HTR-8/SVneo (cell line): ENCODE results near the gene RGS7.
"Not testable (repeated sequence)": the region's sequence is repeated elsewhere in the genome, so short reads cannot be mapped to it uniquely, and the experiment has no call there.

Experiments used
- DNase-seq: peaks from one replicate; pipeline ENCODE4 v3.0.0; 2011; ENCODE audit warnings: low spot score, mixed read lengths; ENCODE audit not compliant: insufficient read length
- FAIRE-seq: peaks from 2 replicates; lab custom pipeline; 2011; peaks lifted over from hg19 to GRCh38; lab: Jason Lieb, UNC

Gene RGS7

GRCh38 chr1:241332987-241333386, 24.0 kb downstream of the RGS7 start:
- no peak for DNase-seq
- FAIRE-seq = no peak

GRCh38 chr1:241332037-241332409, 25.0 kb downstream of the RGS7 start:
- FAIRE-seq (no peak), DNase-seq (no peak)

GRCh38 chr1:241331328-241332036, 25.5 kb downstream of the RGS7 start:
- FAIRE-seq = no peak
- DNase-seq = no peak

GRCh38 chr1:241330619-241331327, 26.2 kb downstream of the RGS7 start:
- no peak for FAIRE-seq
- no peak for DNase-seq

- FAIRE-seq = no peak
- DNase-seq = no peak
Observed at GRCh38 chr1:241325456-241325855, 31.5 kb downstream of the RGS7 start.

DNA sequence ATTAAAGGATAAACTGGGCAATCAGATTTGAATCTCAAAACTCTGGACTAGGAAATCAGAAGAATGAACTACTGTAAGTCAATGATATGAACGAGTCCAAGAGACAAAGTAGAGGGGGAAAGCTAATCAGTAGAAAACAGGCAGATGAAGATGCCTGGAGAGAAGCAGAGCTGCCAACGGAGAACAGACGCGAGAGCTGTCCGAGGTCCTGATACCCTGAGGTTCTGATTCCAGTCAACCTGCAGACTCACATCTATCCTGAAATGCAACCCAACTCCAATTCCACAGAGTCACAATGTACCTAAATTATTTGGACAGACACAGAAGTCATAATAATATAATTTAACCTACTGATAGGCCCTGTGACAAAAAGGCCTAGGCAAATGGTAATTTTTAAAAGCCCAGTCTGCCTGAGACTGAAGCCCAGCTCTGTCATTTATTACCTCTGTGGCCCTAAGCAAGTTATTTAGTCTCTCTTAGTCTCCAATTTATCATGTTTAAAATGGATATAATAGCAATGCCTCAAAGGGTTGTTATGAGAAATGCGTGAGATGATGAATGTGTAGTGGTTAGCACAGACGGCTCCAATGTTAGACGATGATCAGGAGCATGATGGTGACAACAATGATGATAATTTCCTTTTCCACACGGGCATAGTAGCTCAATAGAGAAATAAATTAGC, 33.4 kb downstream of the RGS7 start:
- FAIRE-seq (no peak), DNase-seq (peak; percentile 27)

DNA sequence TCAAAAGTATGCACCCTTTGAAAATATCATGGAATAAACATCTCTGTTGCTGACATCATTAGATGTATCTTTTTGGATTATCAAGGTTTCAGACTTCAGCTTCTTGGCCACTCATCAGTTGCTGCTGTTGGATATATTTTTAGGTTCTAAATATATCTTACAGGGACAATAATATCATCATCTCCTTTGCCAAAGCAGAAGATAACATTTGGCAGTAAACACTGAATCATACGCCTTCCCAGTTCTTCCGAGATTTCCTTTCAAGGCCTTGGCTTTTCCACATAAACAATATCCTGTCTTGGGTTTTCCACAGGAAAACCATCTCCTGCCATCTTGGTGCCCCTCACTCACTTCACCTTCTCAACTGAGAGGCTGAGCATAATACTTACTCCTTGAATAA, 39.3 kb downstream of the RGS7 start:
- no peak for FAIRE-seq
- no peak for DNase-seq

GRCh38 chr1:241316372-241316771, 40.6 kb downstream of the RGS7 start:
- DNase-seq (no peak), FAIRE-seq (no peak)

DNA sequence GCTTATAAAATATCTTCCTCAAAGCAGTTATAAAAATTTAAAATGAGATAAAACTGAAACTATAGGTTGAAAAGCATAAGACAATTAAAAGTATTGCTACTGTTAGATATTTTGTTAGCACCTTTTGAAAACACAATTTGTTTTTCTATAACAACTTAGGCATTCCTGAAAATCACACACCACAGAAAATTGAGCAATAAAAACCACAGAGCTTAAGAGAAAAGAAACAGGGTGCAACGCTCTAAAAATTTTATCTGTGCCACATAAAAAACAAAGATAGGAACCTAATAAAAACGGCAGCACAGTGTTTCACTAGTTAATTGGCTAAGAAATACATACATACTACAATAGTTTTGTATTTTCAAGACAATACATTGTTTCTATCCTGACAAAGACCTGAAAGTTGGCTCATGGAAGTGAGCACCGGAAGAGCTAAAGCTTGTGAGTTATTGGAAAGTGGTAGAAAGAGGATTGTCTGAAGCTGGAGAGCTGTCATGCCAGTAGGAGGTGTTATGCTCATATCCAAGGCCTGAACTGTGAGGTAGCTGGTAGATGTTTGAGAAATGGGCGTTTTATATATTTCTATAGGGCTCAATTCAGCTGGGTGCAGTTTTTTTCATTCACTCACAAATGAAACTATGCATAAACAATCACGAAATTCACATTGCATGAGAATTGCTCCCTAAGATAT, 45.8 kb downstream of the RGS7 start:
- no peak for FAIRE-seq
- DNase-seq = no peak

DNA sequence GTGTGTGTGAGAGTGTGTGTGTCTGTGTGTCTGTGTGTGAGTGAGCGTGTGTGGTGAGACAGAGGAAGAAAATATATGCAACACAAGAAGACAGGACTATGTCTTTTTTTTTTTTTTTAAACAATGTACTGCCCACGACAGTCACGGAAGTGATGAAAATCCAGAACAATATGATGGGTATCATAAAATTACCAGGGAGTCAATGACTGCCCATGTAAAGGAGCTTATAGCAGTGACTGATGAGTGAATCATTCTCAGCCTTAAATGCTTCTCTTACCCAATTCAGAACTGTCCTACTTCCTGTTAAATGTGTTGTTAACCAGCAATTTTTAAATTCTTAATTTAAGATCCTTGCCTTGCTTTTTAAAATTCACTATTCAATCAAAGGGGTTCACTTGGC, 46.6 kb downstream of the RGS7 start:
- no peak for FAIRE-seq
- DNase-seq = peak; percentile 28

DNA sequence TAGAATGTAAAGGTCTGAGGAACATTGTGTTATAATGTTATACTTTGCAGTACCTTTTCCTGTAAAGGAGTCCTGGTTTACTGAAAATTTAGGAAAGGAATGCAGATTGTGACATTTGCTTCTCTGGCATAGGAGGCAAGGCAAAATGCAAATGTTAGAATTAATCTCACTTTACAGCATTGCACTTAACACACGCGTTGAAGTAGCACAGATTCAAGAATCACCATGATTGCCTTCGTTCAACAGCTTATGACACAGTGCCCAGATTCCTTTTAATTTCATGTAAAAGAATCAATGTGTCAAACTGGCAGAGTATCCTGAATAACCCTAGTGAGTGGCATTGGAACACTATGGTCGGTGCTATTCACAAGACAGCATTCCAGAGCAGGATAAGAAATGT, 47.4 kb downstream of the RGS7 start:
- FAIRE-seq (no peak), DNase-seq (no peak)

GRCh38 chr1:241308471-241308870, 48.5 kb downstream of the RGS7 start:
- FAIRE-seq (no peak), DNase-seq (no peak)

- no peak for FAIRE-seq
- no peak for DNase-seq
Observed at GRCh38 chr1:241308011-241308410, 49.0 kb downstream of the RGS7 start.

DNA sequence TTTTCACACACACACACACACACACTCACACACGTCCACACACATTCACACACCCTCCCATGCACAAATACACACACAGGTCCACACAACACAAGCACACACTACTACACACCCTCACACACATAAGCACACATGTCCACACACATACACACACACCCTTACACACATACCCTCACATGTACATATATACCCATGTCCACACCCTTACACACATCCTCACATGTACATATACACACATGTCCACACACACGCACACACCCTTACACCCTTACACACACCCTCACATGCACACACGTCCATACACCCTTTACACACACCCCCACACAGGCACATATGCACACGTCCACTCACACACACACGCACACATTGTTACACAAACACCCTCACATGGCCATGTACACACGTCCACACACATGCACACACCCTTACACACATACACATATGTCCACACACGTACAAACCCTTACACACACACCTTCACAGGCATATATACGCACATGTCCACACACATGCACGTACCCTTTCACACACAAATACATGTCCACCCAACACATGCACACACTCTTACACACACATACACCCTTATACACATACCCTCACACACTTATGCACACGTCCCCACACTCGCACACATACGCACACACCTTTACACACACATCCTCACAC, 50.7 kb downstream of the RGS7 start:
- FAIRE-seq (peak; percentile 98), DNase-seq (no peak)

DNA sequence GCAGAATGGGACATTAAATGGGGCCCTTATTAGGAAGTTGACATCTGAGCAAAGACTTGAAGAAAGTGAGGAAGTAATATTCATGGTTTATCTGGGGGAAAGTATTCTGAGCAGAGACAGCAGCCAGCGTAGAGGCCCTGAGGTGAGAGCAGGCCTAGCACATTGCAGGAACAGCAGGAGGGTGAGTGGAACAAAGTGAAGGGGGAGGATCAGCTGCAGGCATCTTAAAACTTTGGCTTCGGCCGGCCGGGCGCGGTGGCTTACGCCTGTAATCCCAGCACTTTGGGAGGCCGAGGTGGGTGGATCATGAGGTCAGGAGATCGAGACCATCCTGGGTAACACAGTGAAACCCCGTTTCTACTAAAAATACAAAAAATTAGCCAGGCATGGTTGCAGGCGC, 55.0 kb downstream of the RGS7 start:
- not testable (repeated sequence) for DNase-seq, FAIRE-seq

DNA sequence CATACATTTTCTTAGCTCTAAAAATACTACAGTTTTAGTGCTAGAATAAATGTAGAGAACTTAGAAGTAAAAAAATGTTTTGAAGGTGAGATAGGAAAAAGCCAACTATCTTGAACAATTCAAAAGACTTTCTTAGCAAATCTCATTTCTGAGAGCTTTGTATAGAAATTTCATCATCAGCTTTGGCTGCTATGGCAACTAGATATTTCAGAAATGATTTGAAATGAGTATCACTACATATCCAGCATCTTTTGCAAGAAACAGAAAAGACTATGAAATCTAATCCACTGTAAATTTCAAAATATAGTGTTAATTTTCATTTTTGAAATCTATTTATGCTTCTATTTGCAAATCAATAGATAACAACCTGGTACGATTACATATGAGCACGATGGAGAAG, 57.7 kb downstream of the RGS7 start:
- DNase-seq (no peak), FAIRE-seq (no peak)

GRCh38 chr1:241292973-241293372, 64.0 kb downstream of the RGS7 start:
- DNase-seq = no peak
- FAIRE-seq = no peak

GRCh38 chr1:241291548-241291947, 65.5 kb downstream of the RGS7 start:
- DNase-seq, FAIRE-seq: not testable (repeated sequence)

DNA sequence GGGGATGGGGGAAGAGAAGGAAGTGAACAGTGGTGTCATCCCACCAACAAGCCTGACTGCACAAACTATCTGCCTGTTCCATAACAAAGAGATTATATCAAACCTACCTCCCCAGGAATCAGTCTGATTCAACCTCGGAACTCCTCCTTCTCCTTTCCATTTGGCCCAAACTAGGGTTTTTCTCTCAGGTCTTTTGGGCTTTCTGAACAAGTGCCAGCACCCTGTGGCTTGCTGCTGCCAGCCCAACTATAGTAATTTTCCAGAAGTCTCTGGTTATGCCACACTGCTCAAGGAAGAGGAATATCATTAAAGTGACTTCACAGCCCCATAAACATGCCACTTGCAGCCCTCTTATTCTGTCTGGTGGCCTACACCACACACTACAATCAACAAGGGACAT, 70.5 kb downstream of the RGS7 start:
- FAIRE-seq = no peak
- DNase-seq = no peak

DNA sequence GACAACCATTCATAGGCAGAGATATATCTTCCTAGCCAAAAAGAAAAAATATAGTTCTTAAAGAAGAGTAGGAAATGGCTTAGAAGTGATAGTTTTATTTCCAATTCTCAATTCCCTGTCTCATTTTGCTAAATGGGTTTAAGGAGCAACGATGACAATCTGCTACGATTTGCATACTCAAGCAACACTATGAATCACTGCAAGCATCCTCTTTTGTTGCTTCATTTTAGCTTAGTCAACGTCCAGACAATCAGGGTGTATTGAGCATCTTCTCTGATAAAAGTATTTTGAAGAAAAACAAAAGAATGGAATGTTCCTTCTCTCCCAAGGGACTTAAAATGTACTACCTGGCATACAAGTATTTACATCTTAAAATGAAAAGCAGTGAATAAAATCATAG, 80.6 kb downstream of the RGS7 start:
- no peak for FAIRE-seq
- no peak for DNase-seq
